ENCODE results near the gene PLXDC2. TPM values are rescaled to one million over a fixed set of nuclear protein-coding genes. Genes with fewer than 3 reads are reported as not detected.

The PLXDC2 gene
- total and polyA plus RNA-seq, 2 experiments from 2014 or later, result 13.5 to 19.4 TPM

DNA sequence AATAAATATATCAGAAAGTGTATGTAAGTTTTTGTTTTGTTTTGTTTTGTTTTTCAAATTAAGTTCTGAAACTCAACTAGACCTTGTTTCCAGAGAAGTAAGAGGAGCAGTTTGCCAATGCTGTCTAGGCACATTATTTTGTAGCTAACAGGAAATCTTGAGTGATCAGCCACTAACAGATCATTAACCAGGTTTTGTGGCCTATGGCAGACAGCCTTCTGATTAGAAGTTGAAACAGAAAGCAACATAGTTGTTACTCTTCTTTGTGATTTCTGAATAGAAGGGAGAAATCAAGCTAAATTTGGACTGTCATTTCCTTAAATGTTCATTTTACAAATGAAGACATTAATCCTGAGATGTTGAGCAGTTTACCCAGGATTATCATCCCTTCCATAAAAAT is 142.6 kb downstream of the PLXDC2 start (continued):
- TF ChIP-seq, protein P1, sequence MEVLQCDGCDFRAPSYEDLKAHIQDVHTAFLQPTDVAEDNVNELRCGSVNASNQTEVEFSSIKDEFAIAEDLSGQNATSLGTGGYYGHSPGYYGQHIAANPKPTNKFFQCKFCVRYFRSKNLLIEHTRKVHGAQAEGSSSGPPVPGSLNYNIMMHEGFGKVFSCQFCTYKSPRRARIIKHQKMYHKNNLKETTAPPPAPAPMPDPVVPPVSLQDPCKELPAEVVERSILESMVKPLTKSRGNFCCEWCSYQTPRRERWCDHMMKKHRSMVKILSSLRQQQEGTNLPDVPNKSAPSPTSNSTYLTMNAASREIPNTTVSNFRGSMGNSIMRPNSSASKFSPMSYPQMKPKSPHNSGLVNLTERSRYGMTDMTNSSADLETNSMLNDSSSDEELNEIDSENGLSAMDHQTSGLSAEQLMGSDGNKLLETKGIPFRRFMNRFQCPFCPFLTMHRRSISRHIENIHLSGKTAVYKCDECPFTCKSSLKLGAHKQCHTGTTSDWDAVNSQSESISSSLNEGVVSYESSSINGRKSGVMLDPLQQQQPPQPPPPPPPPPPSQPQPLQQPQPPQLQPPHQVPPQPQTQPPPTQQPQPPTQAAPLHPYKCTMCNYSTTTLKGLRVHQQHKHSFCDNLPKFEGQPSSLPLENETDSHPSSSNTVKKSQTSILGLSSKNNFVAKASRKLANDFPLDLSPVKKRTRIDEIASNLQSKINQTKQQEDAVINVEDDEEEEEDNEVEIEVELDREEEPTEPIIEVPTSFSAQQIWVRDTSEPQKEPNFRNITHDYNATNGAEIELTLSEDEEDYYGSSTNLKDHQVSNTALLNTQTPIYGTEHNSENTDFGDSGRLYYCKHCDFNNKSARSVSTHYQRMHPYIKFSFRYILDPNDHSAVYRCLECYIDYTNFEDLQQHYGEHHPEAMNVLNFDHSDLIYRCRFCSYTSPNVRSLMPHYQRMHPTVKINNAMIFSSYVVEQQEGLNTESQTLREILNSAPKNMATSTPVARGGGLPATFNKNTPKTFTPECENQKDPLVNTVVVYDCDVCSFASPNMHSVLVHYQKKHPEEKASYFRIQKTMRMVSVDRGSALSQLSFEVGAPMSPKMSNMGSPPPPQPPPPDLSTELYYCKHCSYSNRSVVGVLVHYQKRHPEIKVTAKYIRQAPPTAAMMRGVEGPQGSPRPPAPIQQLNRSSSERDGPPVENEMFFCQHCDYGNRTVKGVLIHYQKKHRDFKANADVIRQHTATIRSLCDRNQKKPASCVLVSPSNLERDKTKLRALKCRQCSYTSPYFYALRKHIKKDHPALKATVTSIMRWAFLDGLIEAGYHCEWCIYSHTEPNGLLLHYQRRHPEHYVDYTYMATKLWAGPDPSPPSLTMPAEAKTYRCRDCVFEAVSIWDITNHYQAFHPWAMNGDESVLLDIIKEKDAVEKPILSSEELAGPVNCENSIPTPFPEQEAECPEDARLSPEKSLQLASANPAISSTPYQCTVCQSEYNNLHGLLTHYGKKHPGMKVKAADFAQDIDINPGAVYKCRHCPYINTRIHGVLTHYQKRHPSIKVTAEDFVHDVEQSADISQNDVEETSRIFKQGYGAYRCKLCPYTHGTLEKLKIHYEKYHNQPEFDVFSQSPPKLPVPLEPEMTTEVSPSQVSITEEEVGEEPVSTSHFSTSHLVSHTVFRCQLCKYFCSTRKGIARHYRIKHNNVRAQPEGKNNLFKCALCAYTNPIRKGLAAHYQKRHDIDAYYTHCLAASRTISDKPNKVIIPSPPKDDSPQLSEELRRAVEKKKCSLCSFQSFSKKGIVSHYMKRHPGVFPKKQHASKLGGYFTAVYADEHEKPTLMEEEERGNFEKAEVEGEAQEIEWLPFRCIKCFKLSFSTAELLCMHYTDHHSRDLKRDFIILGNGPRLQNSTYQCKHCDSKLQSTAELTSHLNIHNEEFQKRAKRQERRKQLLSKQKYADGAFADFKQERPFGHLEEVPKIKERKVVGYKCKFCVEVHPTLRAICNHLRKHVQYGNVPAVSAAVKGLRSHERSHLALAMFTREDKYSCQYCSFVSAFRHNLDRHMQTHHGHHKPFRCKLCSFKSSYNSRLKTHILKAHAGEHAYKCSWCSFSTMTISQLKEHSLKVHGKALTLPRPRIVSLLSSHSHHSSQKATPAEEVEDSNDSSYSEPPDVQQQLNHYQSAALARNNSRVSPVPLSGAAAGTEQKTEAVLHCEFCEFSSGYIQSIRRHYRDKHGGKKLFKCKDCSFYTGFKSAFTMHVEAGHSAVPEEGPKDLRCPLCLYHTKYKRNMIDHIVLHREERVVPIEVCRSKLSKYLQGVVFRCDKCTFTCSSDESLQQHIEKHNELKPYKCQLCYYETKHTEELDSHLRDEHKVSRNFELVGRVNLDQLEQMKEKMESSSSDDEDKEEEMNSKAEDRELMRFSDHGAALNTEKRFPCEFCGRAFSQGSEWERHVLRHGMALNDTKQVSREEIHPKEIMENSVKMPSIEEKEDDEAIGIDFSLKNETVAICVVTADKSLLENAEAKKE (CRISPR knock-in tag; IDR thresholded peaks at IDR 0.05), result no peak
- TF ChIP-seq, protein P2, sequence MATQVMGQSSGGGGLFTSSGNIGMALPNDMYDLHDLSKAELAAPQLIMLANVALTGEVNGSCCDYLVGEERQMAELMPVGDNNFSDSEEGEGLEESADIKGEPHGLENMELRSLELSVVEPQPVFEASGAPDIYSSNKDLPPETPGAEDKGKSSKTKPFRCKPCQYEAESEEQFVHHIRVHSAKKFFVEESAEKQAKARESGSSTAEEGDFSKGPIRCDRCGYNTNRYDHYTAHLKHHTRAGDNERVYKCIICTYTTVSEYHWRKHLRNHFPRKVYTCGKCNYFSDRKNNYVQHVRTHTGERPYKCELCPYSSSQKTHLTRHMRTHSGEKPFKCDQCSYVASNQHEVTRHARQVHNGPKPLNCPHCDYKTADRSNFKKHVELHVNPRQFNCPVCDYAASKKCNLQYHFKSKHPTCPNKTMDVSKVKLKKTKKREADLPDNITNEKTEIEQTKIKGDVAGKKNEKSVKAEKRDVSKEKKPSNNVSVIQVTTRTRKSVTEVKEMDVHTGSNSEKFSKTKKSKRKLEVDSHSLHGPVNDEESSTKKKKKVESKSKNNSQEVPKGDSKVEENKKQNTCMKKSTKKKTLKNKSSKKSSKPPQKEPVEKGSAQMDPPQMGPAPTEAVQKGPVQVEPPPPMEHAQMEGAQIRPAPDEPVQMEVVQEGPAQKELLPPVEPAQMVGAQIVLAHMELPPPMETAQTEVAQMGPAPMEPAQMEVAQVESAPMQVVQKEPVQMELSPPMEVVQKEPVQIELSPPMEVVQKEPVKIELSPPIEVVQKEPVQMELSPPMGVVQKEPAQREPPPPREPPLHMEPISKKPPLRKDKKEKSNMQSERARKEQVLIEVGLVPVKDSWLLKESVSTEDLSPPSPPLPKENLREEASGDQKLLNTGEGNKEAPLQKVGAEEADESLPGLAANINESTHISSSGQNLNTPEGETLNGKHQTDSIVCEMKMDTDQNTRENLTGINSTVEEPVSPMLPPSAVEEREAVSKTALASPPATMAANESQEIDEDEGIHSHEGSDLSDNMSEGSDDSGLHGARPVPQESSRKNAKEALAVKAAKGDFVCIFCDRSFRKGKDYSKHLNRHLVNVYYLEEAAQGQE (IDR thresholded peaks at IDR 0.05; ENCODE audit: unreplicated experiment), result no peak
- TF ChIP-seq POLR2AphosphoS5 (IDR thresholded peaks at IDR 0.05; ENCODE audit: low read depth) (no peak), ZNF114 (CRISPR knock-in tag; IDR thresholded peaks at IDR 0.05) (no peak), JUNB (IDR thresholded peaks at IDR 0.05; ENCODE audit: unreplicated experiment) (no peak), STAT1 (IDR thresholded peaks at IDR 0.05; ENCODE audit: unreplicated experiment) (no peak)
